Body of pancreas (tissue), 4 donors: ENCODE results near the gene JAG2. TPM values are rescaled to one million over a fixed set of nuclear protein-coding genes. Genes with fewer than 3 reads are reported as not detected.
A peak's percentile ranks its signal among the peaks of the same experiment; 100 is the strongest.

Experiments used
- ATAC-seq: fragments of 150-250 bp; one replicate; pipeline ENCODE4 v1.9.1; 2016
- DNase-seq, 4 donors: peaks; one replicate each; pipeline ENCODE4 v3.0.0-alpha.2; 2019
- H3K27ac ChIP-seq, 4 donors: fragments of 200-600 bp; sonication (generic); 1 replicate in 3 of 4; 2 replicates in 1 of 4; pipeline versions ENCODE4 v1.5.1 to v1.6.1; 2016 to 2019; ENCODE audit warnings: mild to moderate bottlenecking in 1 of 4, mixed read lengths in 1 of 4, moderate library complexity in 1 of 4
- H3K27me3 ChIP-seq, 2 donors: fragments of 200-600 bp; sonication (generic); one replicate each; pipeline ENCODE4 v1.6.0; 2016; ENCODE audit warnings: mild to moderate bottlenecking in 1 of 2
- H3K36me3 ChIP-seq, 2 donors: fragments of 200-600 bp; sonication (generic); replicated peaks in 1 of 2; 2 replicates each; pipeline ENCODE4 v1.5.1; 2016; ENCODE audit warnings: low read depth in 2 of 2; ENCODE audit not compliant: insufficient read depth in 1 of 2
- H3K4me1 ChIP-seq: fragments of 200-600 bp; sonication (generic); one replicate; pipeline ENCODE4 v1.6.0; 2016
- H3K4me3 ChIP-seq, 2 donors: fragments of 200-600 bp; sonication (generic); 1 replicate in 1 of 2; 2 replicates in 1 of 2; pipeline ENCODE4 v1.5.1; 2016 to 2019
- H3K9me3 ChIP-seq, 3 donors: fragments of 200-600 bp; sonication (generic); 1 replicate in 2 of 3; 2 replicates in 1 of 3; pipeline ENCODE4 v1.5.1; 2016
- CTCF ChIP-seq, 7 experiments: fragments of 450-650 bp in 4 of 7; fragments of 200-600 bp in 3 of 7; sonication (generic) in 3 of 7; IDR thresholded peaks; one replicate each; pipeline ENCODE4 v1.5.1; 2016 to 2019; ENCODE audit warnings: antibody characterized with exemption in 7 of 7
- POLR2A ChIP-seq, 3 donors: fragments of 450-650 bp; IDR thresholded peaks; one replicate each; pipeline ENCODE4 v1.6.1; 2016; ENCODE audit warnings: antibody characterized with exemption in 3 of 3, mild to moderate bottlenecking in 2 of 3
- WGBS, 2 donors: methylation state at CpG; one replicate each; pipeline ENCODE4 v1.1.5; 2017; 5-methylcytosine and 5-hydroxymethylcytosine counted together
- intact Hi-C: fragments of 100-400 bp; cut with DNase I; formaldehyde crosslinking; loops from one replicate; pipeline ENCODE4 v1.15.1; 2023
- total RNA-seq, 2 donors: library from RNA; depleted of rRNA; stranded (reverse); fragments of >200 nt; gene quantifications; one replicate each; pipeline ENCODE4 v1.1.0, GENCODE V29; 2016

The JAG2 gene
- total RNA-seq, 2 donors from 2014 or later, result 13.5 to 36.3 TPM

GRCh38 chr14:105120056-105120455, 48.5 kb downstream of the JAG2 start:
- WGBS, 2 donors, result 59 to 78% methylated on average over 5 to 6 of the region's 6 CpGs
- DNase-seq (no peak), ATAC-seq (no peak)
- H3K27me3 ChIP-seq, result no peaks in the 10 kb centered on the region
- peaks cover 0 to 5% (median 0%) of the 10 kb centered on the region in 3 donors for H3K9me3 ChIP-seq
- H3K4me1 ChIP-seq, result peaks cover 10% of the 10 kb centered on the region
- no peak for TF ChIP-seq POLR2A (IDR thresholded peaks at IDR 0.05)
- no peak for TF ChIP-seq CTCF (IDR thresholded peaks at IDR 0.05)
- intact Hi-C loops, result no loop called here
- no peak overlapping the region for H3K27ac ChIP-seq
- no peak overlapping the region for H3K4me3 ChIP-seq
- H3K36me3 ChIP-seq, result no peaks in the 10 kb centered on the region

DNA sequence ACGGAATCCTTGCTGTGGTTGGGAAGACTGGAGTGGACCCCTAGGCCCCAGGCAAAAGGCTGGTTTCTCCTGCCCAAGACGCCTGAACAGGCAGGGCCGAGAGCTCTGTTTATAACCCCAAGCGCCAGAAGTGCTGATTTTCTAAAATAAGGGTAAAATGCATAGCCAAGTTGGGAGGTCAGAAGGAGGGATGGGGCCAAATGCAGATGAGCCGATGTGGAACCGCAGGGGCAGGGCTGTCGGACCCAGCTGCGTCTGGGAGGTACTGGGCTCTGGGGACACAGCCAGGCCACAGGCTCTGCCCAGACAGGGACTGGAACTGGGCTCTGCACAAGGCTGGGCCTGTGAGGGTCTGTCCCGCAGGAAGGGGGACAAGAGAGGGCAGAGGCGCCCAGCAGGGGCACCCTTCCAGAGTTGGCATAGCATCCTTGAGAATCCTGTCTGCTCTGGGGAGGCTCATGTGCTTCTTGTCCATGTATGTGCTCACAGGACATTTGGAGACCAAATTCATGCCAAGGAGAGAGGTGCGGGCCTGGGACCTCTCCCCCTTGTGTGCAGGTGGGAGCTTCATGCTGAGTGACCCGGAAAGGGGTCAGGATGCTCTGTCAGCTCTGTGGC, 49.1 kb downstream of the JAG2 start:
- intact Hi-C loops, result no loop called here
- TF ChIP-seq POLR2A (IDR thresholded peaks at IDR 0.05), result no peak
- no peak for ATAC-seq
- H3K9me3 ChIP-seq, result peaks cover 0 to 5% (median 0%) of the 10 kb centered on the region in 3 donors
- H3K27me3 ChIP-seq, result no peaks in the 10 kb centered on the region
- no peak overlapping the region for H3K4me3 ChIP-seq
- DNase-seq, result no peak
- peaks cover 10% of the 10 kb centered on the region for H3K4me1 ChIP-seq
- H3K36me3 ChIP-seq, result no peaks in the 10 kb centered on the region
- 79 to 80% methylated on average over 10 to 12 of the region's 12 CpGs for WGBS, 2 donors
- peak overlapping the region in 1 of 4 donors; percentile 19 for H3K27ac ChIP-seq

DNA sequence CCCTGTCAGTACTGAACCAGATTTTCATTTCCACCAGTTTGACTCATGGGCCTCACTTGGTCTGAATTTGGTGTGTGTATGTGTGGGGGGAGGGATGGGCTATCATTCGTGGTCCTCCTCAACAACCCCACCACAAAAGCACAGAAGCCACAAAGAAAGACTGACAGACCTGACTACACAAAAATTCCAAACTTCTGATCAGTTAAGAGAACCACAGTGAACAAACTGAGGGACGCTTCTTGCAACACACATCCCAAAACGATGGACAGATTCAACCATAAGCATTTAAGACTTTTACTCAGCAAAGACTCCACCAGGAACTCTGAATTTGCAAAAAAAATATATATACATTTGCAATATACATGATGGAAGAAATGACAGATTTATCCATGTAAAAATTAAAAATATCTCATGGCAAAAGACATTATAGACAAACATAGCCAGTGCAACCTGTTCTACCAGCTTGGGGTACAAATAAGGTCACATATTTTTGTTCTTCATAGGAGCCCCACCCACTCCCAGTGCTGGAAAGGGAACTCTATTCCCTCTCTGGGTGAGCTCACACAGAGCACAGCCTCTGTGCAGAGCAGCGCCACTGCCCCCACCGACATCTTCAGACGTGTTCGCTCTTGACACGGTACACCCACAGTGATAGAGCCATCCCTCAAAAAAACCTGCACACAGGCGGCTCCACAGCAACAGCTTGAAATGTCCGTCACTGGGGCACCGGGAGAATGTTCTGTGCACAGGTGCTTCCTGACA, 49.7 kb downstream of the JAG2 start:
- TF ChIP-seq CTCF (IDR thresholded peaks at IDR 0.05) (no peak), POLR2A (IDR thresholded peaks at IDR 0.05) (peak in 1 of 3 donors; percentile 30)
- Histone ChIP-seq H3K27me3 (no peaks in the 10 kb centered on the region), H3K4me3 (no peak overlapping the region), H3K27ac (peak overlapping the region in 2 of 4 donors; percentile 19 to 21), H3K9me3 (peaks cover 0 to 5% (median 0%) of the 10 kb centered on the region in 3 donors), H3K4me1 (peaks cover 10% of the 10 kb centered on the region), H3K36me3 (no peaks in the 10 kb centered on the region)
- peak; percentile 68 for ATAC-seq
- WGBS, 2 donors, result 47 to 55% methylated on average over 11 of the region's 11 CpGs
- intact Hi-C loops, result no loop called here
- peak in 3 of 4 donors; percentile 40 to 45 (median 40) for DNase-seq

GRCh38 chr14:105117710-105118385, 50.7 kb downstream of the JAG2 start:
- WGBS, 2 donors, result 95 to 98% methylated on average over 7 of the region's 7 CpGs
- H3K27ac ChIP-seq, result no peak overlapping the region
- ATAC-seq (no peak), DNase-seq (no peak)
- no peaks in the 10 kb centered on the region for H3K27me3 ChIP-seq
- H3K4me3 ChIP-seq, result no peak overlapping the region
- H3K4me1 ChIP-seq, result peaks cover 10% of the 10 kb centered on the region
- H3K36me3 ChIP-seq, result no peaks in the 10 kb centered on the region
- intact Hi-C loops, result no loop called here
- peaks cover 0 to 5% (median 0%) of the 10 kb centered on the region in 3 donors for H3K9me3 ChIP-seq
- TF ChIP-seq POLR2A (IDR thresholded peaks at IDR 0.05) (no peak), CTCF (IDR thresholded peaks at IDR 0.05) (no peak)

DNA sequence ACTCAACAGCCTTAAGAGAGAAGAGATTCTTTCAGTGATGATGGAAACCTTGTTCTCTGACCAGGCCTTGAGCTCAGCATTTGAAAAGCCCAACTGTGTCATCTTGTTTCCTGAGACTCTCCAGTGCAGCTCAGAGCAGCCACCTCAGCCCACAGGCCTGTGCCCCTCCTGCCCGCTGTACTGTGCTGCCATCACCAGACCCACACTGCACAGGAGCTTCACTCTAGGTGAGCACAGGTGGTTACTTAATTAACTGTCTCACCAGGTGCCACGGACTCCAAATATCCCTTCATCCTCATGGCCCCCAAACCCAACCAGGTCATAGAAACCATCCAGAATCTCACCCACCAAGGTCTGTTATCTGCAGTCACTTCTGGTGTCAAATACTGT, 51.3 kb downstream of the JAG2 start:
- Histone ChIP-seq H3K27me3 (no peaks in the 10 kb centered on the region), H3K9me3 (peaks cover 0 to 2% (median 0%) of the 10 kb centered on the region in 3 donors), H3K36me3 (no peaks in the 10 kb centered on the region), H3K4me3 (no peak overlapping the region), H3K27ac (no peak overlapping the region), H3K4me1 (peaks cover 10% of the 10 kb centered on the region)
- ATAC-seq (no peak), DNase-seq (no peak)
- TF ChIP-seq CTCF (IDR thresholded peaks at IDR 0.05), result no peak
- TF ChIP-seq POLR2A (IDR thresholded peaks at IDR 0.05), result no peak
- 81 to 86% methylated on average over 2 of the region's 2 CpGs for WGBS, 2 donors
- intact Hi-C loops, result no loop called here
